ENCODE data around the gene PMEPA1. TPM values are rescaled to one million over a fixed set of nuclear protein-coding genes. Genes with fewer than 3 reads are reported as not detected.

The PMEPA1 gene
- total RNA-seq, 1 experiment from 2014 or later = 1.9 TPM

- H3K4me2 ChIP-seq (ENCODE audit: low read depth, low read length, poor library complexity, severe bottlenecking) = peak overlapping the region; percentile 68
- peaks cover 9% of the 10 kb centered on the region; the same call in 1 of the 2 replicates for H4K20me1 ChIP-seq (ENCODE audit: insufficient read depth, low read depth, low read length)
- peaks cover 73% of the 10 kb centered on the region for H3K4me1 ChIP-seq (ENCODE audit: low read length)
- no peaks in the 10 kb centered on the region for H3K9me3 ChIP-seq (ENCODE audit: low read length)
- H3K27ac ChIP-seq (ENCODE audit: low read length) = peak overlapping the region; percentile 81
- H3K9ac ChIP-seq (ENCODE audit: low read length) = peak overlapping the region; percentile 55
- peak overlapping the region; percentile 52 for H3K4me3 ChIP-seq (ENCODE audit: low read length)
- H3K79me2 ChIP-seq (ENCODE audit: low read length) = no peaks in the 10 kb centered on the region
- H3K36me3 ChIP-seq (ENCODE audit: insufficient read depth, low read length) = no peaks in the 10 kb centered on the region
- DNase-seq = peak; percentile 96
- no peak overlapping the region for H2AFZ ChIP-seq (ENCODE audit: low read length)
- no peaks in the 10 kb centered on the region for H3K27me3 ChIP-seq (ENCODE audit: low read length)
- H3K9me2 ChIP-seq (replicated peaks; ENCODE audit: insufficient read depth, low read length) = no peaks in the 10 kb centered on the region
Measured at GRCh38 chr20:57699395-57699794, 10.4 kb downstream of the PMEPA1 start.

DNA sequence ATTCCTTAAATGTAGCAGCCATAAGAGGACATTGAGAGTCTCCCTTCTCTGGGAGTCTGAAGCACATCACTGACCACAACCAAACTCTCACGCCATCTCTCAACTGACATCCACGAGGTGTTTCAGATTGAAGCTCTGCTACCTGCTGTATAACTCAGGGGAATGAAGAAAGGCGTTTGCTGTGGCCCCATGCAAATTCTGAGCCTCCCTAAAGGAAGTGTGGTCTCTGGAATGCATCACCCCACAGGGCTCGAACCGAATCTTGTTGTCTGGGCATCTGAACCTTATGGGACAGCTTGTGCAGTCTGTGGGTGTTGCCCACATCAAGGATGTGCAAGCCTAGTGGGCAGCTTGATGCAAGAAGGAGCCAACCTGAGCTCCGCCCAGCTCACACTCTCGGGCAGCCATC lies 10.9 kb downstream of the PMEPA1 start:
- H2AFZ ChIP-seq (ENCODE audit: low read length) = no peak overlapping the region
- H3K36me3 ChIP-seq (ENCODE audit: insufficient read depth, low read length) = no peaks in the 10 kb centered on the region
- H3K9me3 ChIP-seq (ENCODE audit: low read length) = no peaks in the 10 kb centered on the region
- peak overlapping the region; percentile 68 for H3K4me2 ChIP-seq (ENCODE audit: low read depth, low read length, poor library complexity, severe bottlenecking)
- peak overlapping the region; percentile 55 for H3K9ac ChIP-seq (ENCODE audit: low read length)
- H3K79me2 ChIP-seq (ENCODE audit: low read length) = no peaks in the 10 kb centered on the region
- peaks cover 12% of the 10 kb centered on the region; the same call in 1 of the 2 replicates for H4K20me1 ChIP-seq (ENCODE audit: insufficient read depth, low read depth, low read length)
- H3K27ac ChIP-seq (ENCODE audit: low read length) = peak overlapping the region; percentile 81
- no peaks in the 10 kb centered on the region for H3K9me2 ChIP-seq (replicated peaks; ENCODE audit: insufficient read depth, low read length)
- DNase-seq = peak; percentile 66
- H3K4me3 ChIP-seq (ENCODE audit: low read length) = peak overlapping the region; percentile 52
- peaks cover 71% of the 10 kb centered on the region for H3K4me1 ChIP-seq (ENCODE audit: low read length)
- H3K27me3 ChIP-seq (ENCODE audit: low read length) = no peaks in the 10 kb centered on the region

GRCh38 chr20:57698116-57698866 lies 11.5 kb downstream of the PMEPA1 start:
- Histone ChIP-seq H3K4me1 (ENCODE audit: low read length) (peaks cover 71% of the 10 kb centered on the region), H2AFZ (ENCODE audit: low read length) (no peak overlapping the region), H3K79me2 (ENCODE audit: low read length) (no peaks in the 10 kb centered on the region), H3K36me3 (ENCODE audit: insufficient read depth, low read length) (no peaks in the 10 kb centered on the region), H3K9me3 (ENCODE audit: low read length) (no peaks in the 10 kb centered on the region), H3K27ac (ENCODE audit: low read length) (peak overlapping the region; percentile 81; the same call in 1 of the 2 replicates), H3K4me3 (ENCODE audit: low read length) (peak overlapping the region; percentile 52), H3K27me3 (ENCODE audit: low read length) (no peaks in the 10 kb centered on the region), H4K20me1 (ENCODE audit: insufficient read depth, low read depth, low read length) (peaks cover 18% of the 10 kb centered on the region; the same call in 1 of the 2 replicates), H3K4me2 (ENCODE audit: low read depth, low read length, poor library complexity, severe bottlenecking) (peak overlapping the region; percentile 68), H3K9ac (ENCODE audit: low read length) (peak overlapping the region; percentile 55), H3K9me2 (replicated peaks; ENCODE audit: insufficient read depth, low read length) (no peaks in the 10 kb centered on the region)
- peak; percentile 66 for DNase-seq

DNA sequence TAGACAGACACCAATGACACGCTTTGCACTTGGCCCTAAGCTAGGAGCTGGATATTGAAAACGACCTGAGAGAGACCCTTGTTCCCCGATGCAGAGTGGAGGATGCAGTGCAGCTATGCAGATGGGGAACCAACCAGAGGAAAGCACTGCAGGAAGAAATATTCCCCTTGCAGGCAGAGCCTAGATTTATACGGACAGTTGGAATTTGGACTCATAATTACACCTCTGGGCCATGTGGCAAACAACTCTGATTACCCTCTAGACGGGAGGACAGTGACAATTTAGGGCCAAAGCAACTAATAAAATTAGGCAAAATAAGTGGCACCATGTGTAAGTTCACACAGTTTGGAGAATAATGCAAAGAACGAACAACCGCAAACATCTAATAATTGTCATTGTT lies 12.3 kb downstream of the PMEPA1 start:
- Histone ChIP-seq H3K27ac (ENCODE audit: low read length) (no peak overlapping the region), H3K79me2 (ENCODE audit: low read length) (no peaks in the 10 kb centered on the region), H3K9me3 (ENCODE audit: low read length) (no peaks in the 10 kb centered on the region), H3K9me2 (replicated peaks; ENCODE audit: insufficient read depth, low read length) (no peaks in the 10 kb centered on the region), H3K36me3 (ENCODE audit: insufficient read depth, low read length) (no peaks in the 10 kb centered on the region), H4K20me1 (ENCODE audit: insufficient read depth, low read depth, low read length) (peaks cover 24% of the 10 kb centered on the region; the same call in 1 of the 2 replicates), H2AFZ (ENCODE audit: low read length) (no peak overlapping the region), H3K27me3 (ENCODE audit: low read length) (no peaks in the 10 kb centered on the region), H3K4me3 (ENCODE audit: low read length) (no peak overlapping the region), H3K4me2 (ENCODE audit: low read depth, low read length, poor library complexity, severe bottlenecking) (no peak overlapping the region), H3K9ac (ENCODE audit: low read length) (no peak overlapping the region), H3K4me1 (ENCODE audit: low read length) (peaks cover 71% of the 10 kb centered on the region)
- DNase-seq = no peak

DNA sequence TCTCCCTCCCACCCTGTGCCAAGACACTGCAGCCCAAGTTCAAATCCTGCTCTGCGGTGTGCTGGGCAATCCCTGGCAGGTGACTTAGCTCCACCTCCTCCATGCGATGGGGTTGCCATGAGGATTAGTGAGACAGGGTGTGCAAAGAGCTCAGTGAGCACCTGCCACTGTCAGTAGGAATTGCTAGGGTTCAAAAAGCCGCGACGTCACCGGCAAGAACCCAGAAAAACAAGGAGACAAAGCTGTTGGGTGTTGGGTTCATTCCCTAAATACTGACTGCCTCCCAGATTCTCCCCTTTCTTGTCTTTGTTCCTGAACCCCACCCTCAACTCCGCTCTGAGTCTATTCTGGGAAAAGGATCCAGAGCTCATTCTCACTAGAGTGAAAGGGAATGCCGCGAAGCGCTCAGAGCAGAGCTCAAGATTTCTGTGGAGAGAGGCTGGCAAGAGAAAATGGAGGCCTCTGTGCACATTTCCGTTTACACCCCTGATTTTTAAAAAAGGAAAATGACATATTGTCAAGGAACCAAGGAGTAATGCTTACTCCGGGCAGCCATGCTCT lies 13.3 kb downstream of the PMEPA1 start:
- Histone ChIP-seq H3K27me3 (ENCODE audit: low read length) (no peaks in the 10 kb centered on the region), H3K4me1 (ENCODE audit: low read length) (peaks cover 64% of the 10 kb centered on the region)

GRCh38 chr20:57695940-57696339 lies 13.9 kb downstream of the PMEPA1 start:
- peaks cover 58% of the 10 kb centered on the region for H3K4me1 ChIP-seq (ENCODE audit: low read length)
- DNase-seq = no peak
- no peak overlapping the region for H3K4me3 ChIP-seq (ENCODE audit: low read length)
- H3K9me2 ChIP-seq (replicated peaks; ENCODE audit: insufficient read depth, low read length) = no peaks in the 10 kb centered on the region
- H3K4me2 ChIP-seq (ENCODE audit: low read depth, low read length, poor library complexity, severe bottlenecking) = no peak overlapping the region
- no peaks in the 10 kb centered on the region for H3K36me3 ChIP-seq (ENCODE audit: insufficient read depth, low read length)
- H3K9me3 ChIP-seq (ENCODE audit: low read length) = no peaks in the 10 kb centered on the region
- no peak overlapping the region for H3K9ac ChIP-seq (ENCODE audit: low read length)
- no peak overlapping the region for H3K27ac ChIP-seq (ENCODE audit: low read length)
- no peaks in the 10 kb centered on the region for H3K79me2 ChIP-seq (ENCODE audit: low read length)
- H3K27me3 ChIP-seq (ENCODE audit: low read length) = no peaks in the 10 kb centered on the region
- no peak overlapping the region for H2AFZ ChIP-seq (ENCODE audit: low read length)
- H4K20me1 ChIP-seq (ENCODE audit: insufficient read depth, low read depth, low read length) = peaks cover 24% of the 10 kb centered on the region; the same call in 1 of the 2 replicates

More for the DNA sequence above, 13.3 kb downstream of the PMEPA1 start:
- no peaks in the 10 kb centered on the region for H3K36me3 ChIP-seq (ENCODE audit: insufficient read depth, low read length)
- no peak overlapping the region for H2AFZ ChIP-seq (ENCODE audit: low read length)
- no peak overlapping the region for H3K9ac ChIP-seq (ENCODE audit: low read length)
- no peaks in the 10 kb centered on the region for H3K9me3 ChIP-seq (ENCODE audit: low read length)
- H3K4me2 ChIP-seq (ENCODE audit: low read depth, low read length, poor library complexity, severe bottlenecking) = no peak overlapping the region
- no peak for DNase-seq
- H3K9me2 ChIP-seq (replicated peaks; ENCODE audit: insufficient read depth, low read length) = no peaks in the 10 kb centered on the region
- no peak overlapping the region for H3K27ac ChIP-seq (ENCODE audit: low read length)
- no peak overlapping the region for H3K4me3 ChIP-seq (ENCODE audit: low read length)
- H3K79me2 ChIP-seq (ENCODE audit: low read length) = no peaks in the 10 kb centered on the region
- H4K20me1 ChIP-seq (ENCODE audit: insufficient read depth, low read depth, low read length) = peaks cover 24% of the 10 kb centered on the region; the same call in 1 of the 2 replicates

GRCh38 chr20:57695012-57695411 lies 14.8 kb downstream of the PMEPA1 start:
- Histone ChIP-seq H3K4me3 (ENCODE audit: low read length) (no peak overlapping the region), H3K4me1 (ENCODE audit: low read length) (peaks cover 49% of the 10 kb centered on the region), H3K9me2 (replicated peaks; ENCODE audit: insufficient read depth, low read length) (no peaks in the 10 kb centered on the region), H3K9me3 (ENCODE audit: low read length) (no peaks in the 10 kb centered on the region), H2AFZ (ENCODE audit: low read length) (no peak overlapping the region), H3K9ac (ENCODE audit: low read length) (no peak overlapping the region), H3K36me3 (ENCODE audit: insufficient read depth, low read length) (no peaks in the 10 kb centered on the region), H4K20me1 (ENCODE audit: insufficient read depth, low read depth, low read length) (peaks cover 29% of the 10 kb centered on the region; the same call in 1 of the 2 replicates), H3K4me2 (ENCODE audit: low read depth, low read length, poor library complexity, severe bottlenecking) (no peak overlapping the region), H3K27ac (ENCODE audit: low read length) (no peak overlapping the region), H3K79me2 (ENCODE audit: low read length) (no peaks in the 10 kb centered on the region), H3K27me3 (ENCODE audit: low read length) (no peaks in the 10 kb centered on the region)
- no peak for DNase-seq

GRCh38 chr20:57694481-57694880 lies 15.3 kb downstream of the PMEPA1 start:
- H3K27ac ChIP-seq (ENCODE audit: low read length) = no peak overlapping the region
- H3K36me3 ChIP-seq (ENCODE audit: insufficient read depth, low read length) = no peaks in the 10 kb centered on the region
- H3K9me2 ChIP-seq (replicated peaks; ENCODE audit: insufficient read depth, low read length) = no peaks in the 10 kb centered on the region
- H3K9ac ChIP-seq (ENCODE audit: low read length) = no peak overlapping the region
- H2AFZ ChIP-seq (ENCODE audit: low read length) = no peak overlapping the region
- H3K4me3 ChIP-seq (ENCODE audit: low read length) = no peak overlapping the region
- no peaks in the 10 kb centered on the region for H3K9me3 ChIP-seq (ENCODE audit: low read length)
- DNase-seq = no peak
- peaks cover 44% of the 10 kb centered on the region for H3K4me1 ChIP-seq (ENCODE audit: low read length)
- H3K79me2 ChIP-seq (ENCODE audit: low read length) = no peaks in the 10 kb centered on the region
- no peak overlapping the region for H3K4me2 ChIP-seq (ENCODE audit: low read depth, low read length, poor library complexity, severe bottlenecking)
- H4K20me1 ChIP-seq (ENCODE audit: insufficient read depth, low read depth, low read length) = peaks cover 33% of the 10 kb centered on the region; the same call in 1 of the 2 replicates
- H3K27me3 ChIP-seq (ENCODE audit: low read length) = no peaks in the 10 kb centered on the region
